D721Med (cell line): ENCODE measurements around the gene MYL5.

ENCODE experiments used
- DNase-seq: peaks from one replicate; pipeline ENCODE4 v3.0.0; 2011; ENCODE audit warnings: low spot score; ENCODE audit not compliant: insufficient read length
- FAIRE-seq: peaks from 2 replicates; lab custom pipeline; 2011; peaks lifted over from hg19 to GRCh38; lab: Jason Lieb, UNC
- CTCF ChIP-seq: IDR thresholded peaks from 2 replicates; pipeline ENCODE4 v1.5.1; 2012; ENCODE audit warnings: mild to moderate bottlenecking, control low read depth; ENCODE audit not compliant: insufficient read depth; ENCODE audit errors: missing control alignments

Gene MYL5

DNA sequence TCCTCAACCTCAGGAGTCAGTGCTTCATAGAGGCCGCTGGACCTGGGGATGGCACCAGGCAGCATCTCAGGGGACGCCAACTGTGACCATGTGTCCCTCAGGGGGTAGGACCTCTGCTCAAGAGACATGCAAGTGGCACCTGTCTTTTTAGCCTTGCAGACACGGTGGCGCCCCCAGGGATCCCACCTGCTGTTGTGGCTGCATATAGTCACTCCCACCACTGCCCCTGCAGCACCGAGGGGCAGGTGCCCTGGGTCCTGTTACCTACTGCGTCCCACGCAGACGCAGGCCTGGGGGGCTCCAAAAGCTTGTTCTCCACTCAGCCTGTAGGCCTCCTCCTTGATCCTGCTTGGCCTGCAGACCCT lies 2.5 kb downstream of the MYL5 start:
- no peak for FAIRE-seq
- no peak for TF ChIP-seq CTCF
- DNase-seq, result no peak

- DNase-seq, result no peak
- no peak for TF ChIP-seq CTCF
- FAIRE-seq, result no peak
Observed at GRCh38 chr4:677431-678293, 3.3 kb downstream of the MYL5 start.

- DNase-seq (no peak), FAIRE-seq (no peak)
- TF ChIP-seq CTCF, result no peak
Observed at GRCh38 chr4:678331-679103, 4.2 kb downstream of the MYL5 start.

DNA sequence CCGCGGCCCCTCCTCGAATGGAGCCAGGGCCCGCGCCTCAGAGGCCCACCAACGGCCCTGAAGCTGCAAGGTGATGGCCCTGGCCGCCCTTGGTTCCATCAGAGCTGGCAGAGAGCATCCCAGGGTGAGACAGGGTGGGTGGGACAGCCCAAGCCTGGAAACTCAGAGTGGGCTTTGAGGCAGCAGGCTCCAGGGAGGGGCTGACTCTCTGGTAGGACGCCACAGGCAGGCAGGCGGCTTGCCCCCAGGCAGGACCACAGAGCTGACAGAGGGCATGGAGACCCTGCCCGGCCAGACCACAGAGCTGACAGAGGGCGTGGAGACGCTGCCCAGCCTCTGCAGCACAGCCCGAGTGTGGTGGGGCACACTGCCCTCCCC lies 4.8 kb downstream of the MYL5 start:
- no peak for TF ChIP-seq CTCF
- DNase-seq, result no peak
- no peak for FAIRE-seq

- DNase-seq (no peak), FAIRE-seq (no peak)
- no peak for TF ChIP-seq CTCF
Observed at GRCh38 chr4:679629-680028, 5.3 kb downstream of the MYL5 start.

GRCh38 chr4:680091-680490 lies 5.7 kb downstream of the MYL5 start:
- no peak for TF ChIP-seq CTCF
- DNase-seq, result no peak
- no peak for FAIRE-seq

- no peak for TF ChIP-seq CTCF
- FAIRE-seq, result no peak
- no peak for DNase-seq
Observed at GRCh38 chr4:680551-680927, 6.2 kb downstream of the MYL5 start.
